ENCODE results near the gene MCMBP.
"Not testable (repeated sequence)": the region's sequence is repeated elsewhere in the genome, so short reads cannot be mapped to it uniquely, and the experiment has no call there.

The MCMBP gene

GRCh38 chr10:119827430-119827829 is 45.2 kb downstream of the MCMBP start:
- DNase-seq = no peak

GRCh38 chr10:119826771-119827170 is 45.9 kb downstream of the MCMBP start:
- DNase-seq = no peak

GRCh38 chr10:119824299-119824698 is 48.3 kb downstream of the MCMBP start:
- DNase-seq = no peak

DNA sequence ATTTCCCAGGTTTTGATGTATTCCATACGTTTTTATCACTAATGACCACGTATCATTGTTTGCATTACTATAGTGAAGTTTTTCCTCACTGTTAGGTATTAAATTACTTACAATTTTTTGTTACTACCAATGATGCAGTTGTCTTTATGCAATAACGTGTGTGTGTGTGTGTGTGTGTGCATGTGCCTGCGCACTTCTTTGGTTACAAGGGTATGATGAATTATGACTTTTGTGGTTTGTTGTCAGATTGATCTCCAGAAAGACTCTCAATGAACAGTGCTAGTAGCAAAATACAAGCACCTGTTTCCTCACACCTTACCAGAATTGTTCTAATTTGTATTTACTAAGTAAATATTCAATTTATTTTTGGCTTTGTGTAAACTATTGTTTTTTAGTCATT is 51.5 kb downstream of the MCMBP start:
- DNase-seq = no peak

DNA sequence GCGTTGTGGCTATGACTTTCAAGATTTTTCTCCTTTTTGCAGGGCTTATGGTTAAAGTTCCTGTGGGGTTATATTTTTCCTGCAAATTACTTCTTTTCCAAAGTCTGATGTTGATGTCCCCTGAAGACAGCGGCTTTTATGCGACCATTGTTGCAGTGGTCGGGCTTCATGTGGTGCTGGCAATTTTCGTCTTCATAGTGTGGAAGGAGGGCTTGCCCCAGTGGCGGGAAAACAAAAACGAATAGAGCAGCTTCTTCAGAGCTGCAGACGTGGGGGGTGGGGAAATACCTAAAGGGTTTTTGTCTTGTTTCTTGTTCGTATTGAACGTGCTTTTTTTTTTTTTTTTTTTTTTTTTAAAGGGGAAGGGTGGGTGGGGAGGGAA is 53.8 kb downstream of the MCMBP start:
- DNase-seq = no peak

DNA sequence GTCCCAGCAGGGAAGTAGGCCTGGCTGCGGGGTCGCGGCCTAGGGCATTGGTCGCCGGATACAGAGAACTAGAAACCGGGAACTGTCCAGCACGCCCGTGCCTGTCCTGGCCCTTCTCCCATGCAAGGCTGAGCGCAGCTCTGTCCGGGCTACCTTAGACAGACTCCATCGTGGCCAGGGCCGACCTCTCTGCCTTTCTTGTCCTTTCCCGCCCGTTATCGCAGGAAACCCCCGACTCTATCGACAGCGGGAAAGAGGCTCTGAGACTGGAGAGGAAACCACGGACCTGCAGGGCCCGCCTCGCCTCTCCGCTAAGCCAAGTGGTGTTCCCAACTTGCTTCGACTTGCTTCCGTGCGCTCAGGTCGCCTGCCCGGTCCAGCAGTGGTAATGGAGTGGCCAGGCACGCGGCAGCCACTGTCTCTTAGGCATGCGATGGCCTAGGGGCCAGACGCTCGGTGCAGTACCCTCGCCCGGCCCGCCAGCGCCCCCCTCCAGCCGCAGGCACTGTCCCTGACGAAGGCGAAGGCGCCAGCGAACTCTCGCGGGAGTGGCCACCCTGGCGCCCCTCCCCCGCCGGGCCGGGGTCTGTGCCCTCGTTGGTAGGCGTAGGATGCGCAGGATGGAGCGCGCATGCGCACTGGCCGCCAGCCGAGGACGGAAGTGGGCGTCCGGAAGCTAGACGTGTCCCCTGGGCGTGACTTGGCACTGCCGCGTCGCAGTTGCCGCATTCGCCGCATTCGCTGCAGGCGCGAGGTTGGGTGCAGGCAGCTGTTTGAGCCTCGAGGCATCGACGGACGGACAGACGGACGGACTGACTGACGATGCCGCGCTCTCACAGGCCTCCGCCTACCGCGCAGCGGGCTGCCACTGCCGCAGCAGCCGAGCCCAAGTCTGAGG is 54.4 kb downstream of the MCMBP start:
- DNase-seq = no peak

- DNase-seq = no peak
Observed at GRCh38 chr10:119815671-119816070, 57.0 kb downstream of the MCMBP start.

DNA sequence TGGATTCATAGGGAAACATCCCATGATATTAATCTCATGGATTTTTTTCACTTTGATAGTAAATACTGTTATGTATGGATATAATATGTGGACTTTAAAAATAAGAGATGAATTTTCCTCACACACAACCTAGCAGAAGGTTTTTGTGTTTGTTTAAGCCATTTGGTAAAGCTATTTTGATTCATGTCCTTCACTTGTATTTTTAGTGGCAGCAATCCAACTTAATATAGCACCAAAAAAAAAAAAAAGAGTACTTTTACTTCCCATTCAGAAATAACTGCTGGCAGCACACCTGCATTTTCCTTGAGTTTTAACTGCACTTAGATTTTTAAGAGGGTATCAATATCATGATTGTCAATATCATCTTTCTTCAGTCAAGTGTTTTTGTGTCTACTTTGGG is 60.0 kb downstream of the MCMBP start:
- no peak for DNase-seq

DNA sequence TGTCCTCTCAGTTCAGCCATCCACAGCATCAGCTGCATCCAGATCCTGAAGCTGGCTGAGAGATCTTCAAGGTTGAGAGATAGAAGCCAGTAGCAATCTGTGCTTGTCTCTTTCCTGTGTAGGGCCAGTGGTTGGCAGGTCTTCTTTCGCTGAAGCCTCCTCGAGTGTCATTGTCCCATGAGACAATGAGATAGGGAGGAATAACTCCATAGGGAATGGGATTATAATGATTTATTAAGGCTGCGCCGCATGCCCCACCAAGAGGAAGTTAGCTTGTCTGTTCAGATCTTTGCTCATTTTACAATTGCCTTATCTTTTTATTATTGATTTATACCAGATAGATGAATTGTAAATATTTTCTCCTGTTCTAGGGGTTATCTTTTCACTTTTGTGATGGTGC is 61.5 kb downstream of the MCMBP start:
- no peak for DNase-seq

DNA sequence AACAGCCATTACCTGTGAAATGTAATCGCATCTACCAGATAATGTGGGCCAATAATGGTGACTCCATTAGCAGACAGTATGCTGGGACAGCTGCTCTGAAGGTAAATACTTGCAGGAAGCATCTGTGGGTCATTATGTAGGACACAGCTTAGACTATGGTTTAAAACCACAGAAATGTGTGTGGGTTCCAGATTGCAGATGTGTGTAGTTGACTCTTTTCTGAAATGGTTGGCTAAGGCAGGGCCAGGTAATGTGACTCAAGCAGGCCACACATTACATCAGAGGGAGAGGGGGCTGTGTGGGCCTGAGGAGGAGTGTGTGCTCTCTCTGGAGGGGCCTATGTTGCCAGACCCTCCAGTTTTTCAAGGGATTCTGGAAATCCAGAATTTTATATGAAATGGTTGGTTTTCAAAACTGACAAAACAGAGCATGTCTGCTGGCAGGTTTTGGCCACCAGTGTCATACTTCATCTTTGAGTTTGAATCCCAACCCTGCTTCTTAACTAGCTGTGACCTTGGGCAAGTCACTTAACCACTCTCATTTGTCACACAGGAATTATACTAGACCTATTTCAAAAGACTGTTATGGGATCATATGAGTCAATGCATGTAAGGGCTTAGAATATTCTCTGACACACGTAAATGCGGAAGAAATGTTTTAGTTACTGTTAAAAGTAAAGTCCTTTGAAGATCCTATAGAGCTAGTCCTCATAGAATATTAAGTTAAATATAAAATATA is 64.5 kb downstream of the MCMBP start:
- no peak for DNase-seq

- no peak for DNase-seq
Observed at GRCh38 chr10:119806334-119807130, 66.1 kb downstream of the MCMBP start.

DNA sequence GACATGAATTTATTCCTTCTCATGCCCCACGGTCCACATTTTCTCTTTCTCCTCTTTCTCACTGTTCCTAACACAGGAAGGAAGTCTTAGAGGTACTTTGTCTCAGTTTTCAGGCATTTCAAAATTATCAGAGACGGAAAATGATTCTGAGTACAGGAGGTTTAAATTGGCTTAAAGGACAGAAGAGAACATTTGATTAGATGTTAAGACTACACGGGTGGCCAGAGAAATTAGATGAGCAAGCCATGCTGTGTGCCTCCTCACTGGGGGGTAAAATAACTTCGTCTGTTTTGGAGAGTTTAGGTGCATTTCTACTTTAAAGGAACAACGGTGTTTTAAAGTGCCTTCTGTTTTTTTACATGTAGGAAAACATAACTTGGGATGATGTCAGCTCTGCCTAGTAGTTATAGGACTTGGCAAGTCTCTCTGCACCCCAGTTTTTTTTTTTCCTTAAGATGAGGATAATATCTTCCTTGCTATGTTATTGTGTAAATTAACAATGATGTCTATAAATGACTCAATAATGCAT is 66.9 kb downstream of the MCMBP start:
- DNase-seq = no peak

- no peak for DNase-seq
Observed at GRCh38 chr10:119803264-119803663, 69.4 kb downstream of the MCMBP start.

DNA sequence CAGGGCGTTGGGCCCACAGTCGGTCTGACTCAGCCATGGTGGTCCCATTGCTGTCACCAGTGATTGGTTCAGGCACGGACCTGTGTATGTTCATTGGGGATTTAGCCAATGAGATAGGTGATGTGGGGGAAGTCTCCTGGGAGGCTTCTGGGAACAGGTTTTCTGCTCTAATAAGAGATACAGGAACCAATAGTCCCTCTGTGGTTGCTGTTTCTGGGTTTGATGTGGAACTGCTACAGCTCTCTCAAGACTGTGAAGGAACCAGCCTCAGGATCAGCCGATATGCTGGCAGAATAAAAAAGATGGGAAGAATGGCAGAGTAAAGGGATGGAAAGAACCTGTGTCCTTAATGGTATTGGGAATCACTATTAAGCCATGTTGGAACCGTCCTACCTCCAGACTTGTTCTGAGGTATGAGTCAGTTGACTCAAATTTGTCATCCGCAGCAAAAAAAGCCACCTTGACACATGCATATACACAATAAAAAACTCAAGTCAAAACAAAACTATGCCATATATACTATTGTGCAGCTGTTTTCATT is 70.6 kb downstream of the MCMBP start:
- DNase-seq = no peak

DNA sequence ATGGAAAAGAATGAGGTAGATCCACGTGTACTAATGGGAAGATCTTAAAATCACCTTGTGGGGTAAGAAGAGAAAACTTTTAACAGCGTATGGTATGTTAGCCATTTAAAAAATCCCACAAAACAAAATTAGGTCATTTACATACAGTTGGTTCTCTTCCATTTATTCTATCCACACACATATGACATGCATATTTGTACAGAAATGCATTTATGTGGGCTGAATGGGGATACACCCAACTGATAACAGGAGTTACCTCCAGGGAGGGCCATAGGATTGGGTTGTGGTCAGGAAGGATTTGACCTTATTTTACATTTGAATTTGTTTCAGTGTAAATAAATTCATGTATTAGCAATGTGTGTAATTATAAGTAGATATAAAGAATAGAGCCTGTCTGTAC is 71.5 kb downstream of the MCMBP start:
- no peak for DNase-seq

GRCh38 chr10:119796039-119796438 is 76.6 kb downstream of the MCMBP start:
- no peak for DNase-seq

DNA sequence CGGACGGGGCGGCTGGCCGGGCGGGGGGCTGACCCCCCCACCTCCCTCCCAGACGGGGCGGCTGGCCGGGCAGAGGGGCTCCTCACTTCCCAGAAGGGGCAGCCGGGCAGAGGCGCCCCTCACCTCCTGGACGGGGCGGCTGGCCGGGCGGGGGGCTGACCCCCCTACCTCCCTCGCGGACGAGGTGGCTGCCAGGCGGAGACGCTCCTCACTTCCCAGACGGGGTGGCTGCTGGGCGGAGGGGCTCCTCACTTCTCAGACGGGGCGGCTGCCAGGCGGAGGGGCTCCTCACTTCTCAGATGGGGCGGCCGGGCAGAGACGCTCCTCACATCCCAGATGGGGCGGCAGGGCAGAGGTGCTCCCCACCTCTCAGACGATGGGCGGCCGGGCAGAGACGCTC is 77.5 kb downstream of the MCMBP start:
- DNase-seq = not testable (repeated sequence)

- no peak for DNase-seq
Observed at GRCh38 chr10:119786117-119786769, 86.4 kb downstream of the MCMBP start.

GRCh38 chr10:119784340-119785067 is 88.1 kb downstream of the MCMBP start:
- no peak for DNase-seq

DNA sequence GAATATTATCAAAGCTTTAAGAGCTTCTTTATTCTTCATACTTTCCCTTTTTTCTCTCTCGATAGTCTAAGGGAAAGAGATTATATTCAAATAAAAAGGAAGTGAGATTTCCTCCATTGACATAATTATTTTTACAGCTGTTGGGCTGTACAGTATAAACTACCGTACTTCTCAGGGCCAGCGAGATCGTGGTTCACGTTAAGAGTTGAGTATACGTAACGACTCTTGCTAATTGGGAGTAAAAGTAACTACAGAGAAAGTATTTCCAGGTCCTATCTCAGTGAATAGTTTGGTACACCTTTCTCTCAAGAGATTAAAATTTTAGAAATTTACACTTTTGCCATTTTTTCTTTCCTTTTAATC is 89.0 kb downstream of the MCMBP start:
- no peak for DNase-seq

DNA sequence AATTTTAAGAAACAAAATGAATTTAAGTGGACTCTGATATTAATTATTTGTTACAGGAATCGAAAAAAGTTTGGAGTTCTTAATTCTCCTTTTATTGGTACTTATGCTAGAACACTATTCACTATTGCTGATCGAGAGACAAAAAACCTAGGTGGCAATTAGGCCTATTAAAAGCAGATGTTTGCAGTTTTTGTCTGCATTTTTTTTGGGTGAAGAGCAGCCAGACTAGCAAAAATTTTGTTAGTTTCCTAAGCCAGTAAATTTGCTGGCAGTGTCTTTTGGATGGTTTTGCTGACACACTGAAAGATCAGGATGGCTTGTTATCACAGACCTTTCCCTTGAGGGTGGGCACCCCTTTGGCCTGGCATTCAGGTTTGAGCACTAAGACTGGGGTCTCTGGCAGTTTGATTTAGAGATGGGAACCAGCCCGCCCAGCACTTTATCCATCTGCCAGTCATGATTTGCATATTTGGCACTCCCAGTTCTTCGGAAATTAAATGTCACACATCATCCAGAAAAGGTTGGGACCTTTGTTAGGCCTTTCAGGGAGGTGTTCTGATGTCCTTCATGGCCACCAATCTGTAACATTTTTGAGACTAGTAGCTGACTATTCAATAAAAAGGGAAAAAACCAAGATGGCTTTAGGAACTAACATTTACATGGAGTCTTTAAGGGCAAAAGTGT is 89.5 kb downstream of the MCMBP start:
- DNase-seq = no peak
